ENCODE data around the gene GUK1. TPM values are rescaled to one million over a fixed set of nuclear protein-coding genes. Genes with fewer than 3 reads are reported as not detected.

Gene GUK1
- total RNA-seq, 3 donors from 2014 or later (not counting 1 experiment from before 2014, with no cell fraction given) = 292 to 313 (median 308) TPM

DNA sequence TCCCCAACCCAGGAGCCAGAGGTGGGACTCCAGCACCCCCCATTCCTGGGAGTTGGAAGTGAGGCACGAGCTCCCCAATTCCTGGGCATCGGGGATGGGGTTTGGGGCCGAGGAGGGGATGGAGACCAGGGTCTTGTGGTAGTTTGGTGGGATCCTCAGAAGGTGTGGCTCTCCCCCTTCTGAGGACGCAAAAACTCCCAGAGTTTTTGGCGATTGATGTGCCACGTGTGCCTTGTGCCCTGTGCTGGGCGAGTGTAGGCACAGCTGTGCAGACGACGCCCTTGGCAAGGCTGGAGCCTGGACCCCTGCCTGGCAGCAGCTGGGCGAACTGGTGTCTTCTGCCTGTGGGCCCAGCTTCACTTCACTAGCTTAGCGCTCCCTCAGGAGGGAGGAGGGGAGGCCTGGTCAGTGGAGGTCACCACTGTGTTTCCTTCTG is 2.6 kb downstream of the GUK1 start:
- Mint-ChIP-seq H3K27me3 (ENCODE audit: low read depth in 2 of 2) (no peaks in the 10 kb centered on the region), H3K36me3 (no peaks in the 10 kb centered on the region), H3K4me3 (peak overlapping the region; percentile 70), H3K9me3 (no peaks in the 10 kb centered on the region), H3K27ac (peak overlapping the region; percentile 95 to 96), H3K4me1 (peaks cover 22 to 51% of the 10 kb centered on the region in 2 donors)
- Histone ChIP-seq H3K36me3 (ENCODE audit: control insufficient read depth, insufficient read depth, low read length) (peaks cover 25% of the 10 kb centered on the region), H3K27me3 (ENCODE audit: control insufficient read depth, insufficient read depth, low read length) (no peaks in the 10 kb centered on the region), H3K4me3 (ENCODE audit: low read length) (no peak overlapping the region), H3K9me3 (ENCODE audit: control insufficient read depth, insufficient read depth, low read length) (no peaks in the 10 kb centered on the region), H3K4me1 (ENCODE audit: control insufficient read depth, insufficient read depth, low read length) (peaks cover 62% of the 10 kb centered on the region), H3K27ac (ENCODE audit: low read length) (peak overlapping the region; percentile 99)
- TF ChIP-seq, protein P1, sequence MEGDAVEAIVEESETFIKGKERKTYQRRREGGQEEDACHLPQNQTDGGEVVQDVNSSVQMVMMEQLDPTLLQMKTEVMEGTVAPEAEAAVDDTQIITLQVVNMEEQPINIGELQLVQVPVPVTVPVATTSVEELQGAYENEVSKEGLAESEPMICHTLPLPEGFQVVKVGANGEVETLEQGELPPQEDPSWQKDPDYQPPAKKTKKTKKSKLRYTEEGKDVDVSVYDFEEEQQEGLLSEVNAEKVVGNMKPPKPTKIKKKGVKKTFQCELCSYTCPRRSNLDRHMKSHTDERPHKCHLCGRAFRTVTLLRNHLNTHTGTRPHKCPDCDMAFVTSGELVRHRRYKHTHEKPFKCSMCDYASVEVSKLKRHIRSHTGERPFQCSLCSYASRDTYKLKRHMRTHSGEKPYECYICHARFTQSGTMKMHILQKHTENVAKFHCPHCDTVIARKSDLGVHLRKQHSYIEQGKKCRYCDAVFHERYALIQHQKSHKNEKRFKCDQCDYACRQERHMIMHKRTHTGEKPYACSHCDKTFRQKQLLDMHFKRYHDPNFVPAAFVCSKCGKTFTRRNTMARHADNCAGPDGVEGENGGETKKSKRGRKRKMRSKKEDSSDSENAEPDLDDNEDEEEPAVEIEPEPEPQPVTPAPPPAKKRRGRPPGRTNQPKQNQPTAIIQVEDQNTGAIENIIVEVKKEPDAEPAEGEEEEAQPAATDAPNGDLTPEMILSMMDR (IDR thresholded peaks at IDR 0.05) = no peak
- intact Hi-C loops (cut with micrococcal nuclease) = no loop called here
- 78% methylated on average over 11 of the region's 11 CpGs for WGBS (ENCODE audit: insufficient coverage)
- no peak for ATAC-seq
- no peak for DNase-seq

DNA sequence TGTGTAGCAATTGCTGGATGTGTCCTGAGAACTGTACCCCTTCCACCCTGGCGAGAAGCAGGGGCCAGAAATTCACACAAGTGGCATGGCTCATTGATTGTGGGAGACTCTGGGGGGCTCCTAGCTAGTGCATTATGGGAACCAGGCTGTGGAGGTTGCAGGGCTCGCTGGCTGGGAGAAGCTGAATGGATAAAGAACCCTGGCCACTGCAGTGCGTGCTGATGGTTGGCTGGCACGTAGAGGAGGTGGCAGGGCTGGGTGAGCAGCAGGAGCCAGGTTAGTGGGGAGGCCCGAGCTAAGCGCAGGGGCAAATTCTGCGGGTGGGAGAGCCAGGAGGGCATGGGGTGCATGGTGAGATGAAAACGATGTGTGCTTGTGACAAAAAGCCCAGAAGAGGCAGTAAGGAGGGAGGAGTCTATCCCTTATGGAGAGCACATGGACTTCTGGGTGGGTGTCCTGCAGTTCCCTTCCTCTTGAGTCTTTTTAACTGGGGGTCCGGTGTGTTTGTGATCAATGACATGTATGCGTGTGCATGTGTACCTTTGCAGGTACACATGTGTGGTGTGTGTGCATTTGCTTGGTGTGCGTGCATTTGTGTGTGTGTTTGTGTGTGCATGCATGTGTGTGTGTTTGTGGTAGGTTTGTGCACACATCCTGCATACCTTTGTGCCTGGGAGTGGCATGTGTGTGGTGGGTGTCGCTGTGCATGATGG is 3.6 kb downstream of the GUK1 start:
- H3K27me3 ChIP-seq (ENCODE audit: control insufficient read depth, insufficient read depth, low read length) = no peaks in the 10 kb centered on the region
- TF ChIP-seq, protein P1 (IDR thresholded peaks at IDR 0.05) = no peak
- peaks cover 66% of the 10 kb centered on the region for H3K4me1 ChIP-seq (ENCODE audit: control insufficient read depth, insufficient read depth, low read length)
- Mint-ChIP-seq H3K4me3 (peak overlapping the region; percentile 70), H3K27me3 (ENCODE audit: low read depth in 2 of 2) (no peaks in the 10 kb centered on the region), H3K36me3 (no peaks in the 10 kb centered on the region), H3K9me3 (no peaks in the 10 kb centered on the region), H3K4me1 (peaks cover 22 to 51% of the 10 kb centered on the region in 2 donors), H3K27ac (peak overlapping the region; percentile 95 to 96)
- intact Hi-C loops (cut with micrococcal nuclease) = no loop called here
- 95% methylated on average over 12 of the region's 12 CpGs for WGBS (ENCODE audit: insufficient coverage)
- peaks cover 35% of the 10 kb centered on the region for H3K36me3 ChIP-seq (ENCODE audit: control insufficient read depth, insufficient read depth, low read length)
- no peaks in the 10 kb centered on the region for H3K9me3 ChIP-seq (ENCODE audit: control insufficient read depth, insufficient read depth, low read length)
- H3K4me3 ChIP-seq (ENCODE audit: low read length) = no peak overlapping the region
- no peak overlapping the region for H3K27ac ChIP-seq (ENCODE audit: low read length)
- DNase-seq = no peak
- no peak for ATAC-seq

DNA sequence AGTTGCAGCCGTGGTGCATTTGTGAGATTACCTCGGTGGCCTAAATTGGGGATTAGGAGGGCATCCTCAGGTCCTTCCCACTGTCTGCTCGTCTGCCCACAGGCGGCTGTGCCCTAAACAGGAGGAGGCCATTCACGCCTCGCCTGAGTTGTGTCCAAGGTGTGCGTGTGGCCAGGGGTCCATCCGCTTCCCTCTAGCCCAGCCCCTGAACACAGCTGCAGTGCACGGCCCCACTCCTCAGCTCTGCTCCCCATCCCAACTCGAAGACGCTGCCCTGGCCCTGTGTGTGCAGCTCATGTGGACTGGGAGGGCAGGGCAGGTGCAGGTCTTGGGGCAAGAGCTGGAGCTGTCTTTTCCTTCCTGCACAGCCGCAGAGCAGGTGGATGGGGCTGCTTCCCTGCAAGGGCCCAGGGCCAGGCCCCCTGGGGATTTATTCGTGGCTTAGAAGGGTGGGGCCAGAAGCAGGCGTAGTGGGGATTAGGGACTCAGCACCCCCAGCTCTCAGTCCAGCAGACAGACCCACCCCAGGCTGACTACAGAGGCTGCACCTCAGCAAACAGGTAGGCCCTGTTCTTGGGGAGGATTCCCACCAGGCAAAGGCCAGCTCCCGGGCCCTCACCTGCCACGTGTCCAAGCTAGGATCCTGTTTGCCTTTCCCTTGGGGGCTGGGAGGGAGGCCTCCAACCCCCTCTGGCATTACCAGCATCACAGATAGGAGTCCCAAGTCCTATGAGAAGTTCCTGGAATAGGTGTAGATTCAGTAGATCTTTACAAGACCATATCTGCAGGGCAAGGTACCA is 4.3 kb downstream of the GUK1 start:
- no peak for ATAC-seq
- Histone ChIP-seq H3K36me3 (ENCODE audit: control insufficient read depth, insufficient read depth, low read length) (peaks cover 42% of the 10 kb centered on the region), H3K4me1 (ENCODE audit: control insufficient read depth, insufficient read depth, low read length) (peaks cover 59% of the 10 kb centered on the region), H3K27ac (ENCODE audit: low read length) (no peak overlapping the region), H3K9me3 (ENCODE audit: control insufficient read depth, insufficient read depth, low read length) (no peaks in the 10 kb centered on the region), H3K27me3 (ENCODE audit: control insufficient read depth, insufficient read depth, low read length) (no peaks in the 10 kb centered on the region), H3K4me3 (ENCODE audit: low read length) (no peak overlapping the region)
- Mint-ChIP-seq H3K4me1 (peaks cover 22 to 51% of the 10 kb centered on the region in 2 donors), H3K27me3 (ENCODE audit: low read depth in 2 of 2) (no peaks in the 10 kb centered on the region), H3K9me3 (no peaks in the 10 kb centered on the region), H3K4me3 (no peak overlapping the region), H3K36me3 (no peaks in the 10 kb centered on the region), H3K27ac (peak overlapping the region; percentile 95 to 96)
- intact Hi-C loops (cut with micrococcal nuclease) = no loop called here
- no peak for DNase-seq
- 76% methylated on average over 16 of the region's 16 CpGs for WGBS (ENCODE audit: insufficient coverage)
- TF ChIP-seq, protein P1 (IDR thresholded peaks at IDR 0.05) = no peak

Data from natural killer cell (primary cell).